DND-41 (cell line): Measurements from ENCODE around the gene ETV1.
"Not testable (repeated sequence)": the region's sequence is repeated elsewhere in the genome, so short reads cannot be mapped to it uniquely, and the experiment has no call there.

Experiments used
- CTCF ChIP-seq: IDR thresholded peaks from 2 replicates; pipeline ENCODE4 v1.5.1; 2012; ENCODE audit warnings: borderline replicate concordance, low read length, moderate library complexity, mild to moderate bottlenecking; ENCODE audit not compliant: poor library complexity, severe bottlenecking; ENCODE audit errors: extremely low read depth
- EZH2 ChIP-seq: IDR thresholded peaks from 3 replicates; pipeline ENCODE4 v1.6.1; 2012; ENCODE audit warnings: borderline replicate concordance, low read depth, mild to moderate bottlenecking, moderate library complexity, low read length, inconsistent platforms; ENCODE audit not compliant: severe bottlenecking

- not testable (repeated sequence) for TF ChIP-seq CTCF, EZH2
Measured at GRCh38 chr7:13918333-13918732, 71.1 kb downstream of the ETV1 start.
